Forelimb muscle (tissue), 1 donor: Measurements from ENCODE around the gene CNOT2. TPM values are rescaled to one million over a fixed set of nuclear protein-coding genes. Genes with fewer than 3 reads are reported as not detected.

Experiments
- DNase-seq: peaks from one replicate; pipeline ENCODE4 v3.0.0-alpha.2; 2013; ENCODE audit warnings: low read depth
- polyA plus RNA-seq: library from polyadenylated mRNA; unstranded; fragments of 120-200 nt; gene quantifications from one replicate; pipeline ENCODE4 v1.2.1, GENCODE V29; 2013; ENCODE audit not compliant: insufficient read length

CNOT2 gene
- polyA plus RNA-seq, 1 donor = 79.9 TPM

GRCh38 chr12:70305794-70306193 is 62.6 kb downstream of the CNOT2 start:
- no peak for DNase-seq

DNA sequence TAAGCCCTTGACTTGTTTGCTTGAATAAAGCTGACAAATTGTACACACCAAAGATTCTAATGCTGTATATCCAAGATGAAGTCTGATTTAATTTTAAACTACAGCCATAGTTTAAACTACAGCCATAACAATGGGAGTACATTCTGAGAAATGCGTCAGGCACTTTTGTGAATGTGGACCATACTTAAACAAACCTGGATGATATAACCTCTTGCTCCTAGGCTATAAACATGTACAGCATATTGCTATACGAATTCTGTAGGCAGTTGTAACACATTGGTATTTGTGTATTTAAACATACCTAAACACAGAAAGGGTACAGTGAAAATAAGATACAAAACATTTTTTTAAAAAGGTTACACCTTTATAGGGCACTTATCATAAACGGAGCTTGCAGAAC is 63.4 kb downstream of the CNOT2 start:
- DNase-seq = no peak

- no peak for DNase-seq
These were observed 64.6 kb downstream of the CNOT2 start for GRCh38 chr12:70307868-70308267.

DNA sequence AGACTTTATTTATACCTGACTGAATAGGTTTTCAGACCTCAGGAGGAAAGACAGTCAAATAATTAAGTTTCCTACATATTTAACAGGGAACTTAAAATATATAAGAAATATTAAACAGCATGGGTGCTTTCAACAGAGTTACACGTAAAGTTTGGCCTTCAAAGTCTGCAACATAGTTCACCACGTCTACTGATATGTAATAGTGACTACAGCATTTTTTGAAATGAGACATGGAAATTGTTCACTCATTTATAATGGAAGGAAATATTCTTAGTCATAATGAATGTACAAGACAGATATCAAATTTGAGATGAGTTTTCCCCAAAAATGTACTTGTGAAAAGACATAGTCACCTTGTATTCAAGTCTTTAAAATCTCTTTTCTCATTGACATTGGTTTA is 66.1 kb downstream of the CNOT2 start:
- no peak for DNase-seq

DNA sequence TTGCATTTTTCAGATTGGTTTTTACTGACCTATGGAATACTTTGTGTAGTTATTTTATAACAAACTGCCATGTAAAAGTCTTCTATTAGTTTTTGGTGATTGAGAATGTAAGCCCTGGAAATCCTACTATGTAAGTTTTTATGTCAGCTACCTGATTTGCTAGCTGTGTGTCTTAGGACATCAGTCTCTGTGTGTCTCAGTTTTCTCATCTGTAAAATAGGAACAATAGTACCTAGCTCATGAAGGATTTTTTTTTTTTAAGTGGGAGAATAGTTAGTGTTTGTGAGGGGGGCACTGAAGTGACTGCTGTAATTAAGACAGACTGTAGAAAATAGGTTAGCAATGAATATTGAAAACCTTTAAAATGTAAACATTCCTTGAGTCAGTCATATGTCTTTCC is 70.9 kb downstream of the CNOT2 start:
- DNase-seq = no peak

DNA sequence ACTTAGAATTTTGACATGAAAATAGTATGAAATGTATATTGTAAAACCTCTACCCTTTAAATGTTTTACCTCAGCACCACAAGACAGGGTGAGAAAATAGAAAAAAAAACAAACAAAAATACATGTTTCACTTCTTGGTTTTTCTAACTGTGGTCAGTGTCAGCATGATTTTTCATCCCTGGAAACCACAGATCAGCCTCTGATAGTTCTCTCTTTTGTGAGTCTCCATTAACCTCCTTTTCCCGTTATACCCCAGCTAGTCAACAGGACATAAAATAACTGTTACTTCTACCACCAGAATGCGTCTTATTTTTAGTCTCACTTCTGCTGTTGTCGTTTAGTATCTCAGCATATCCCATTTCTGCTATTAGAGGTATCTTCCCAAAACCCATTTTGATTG is 74.5 kb downstream of the CNOT2 start:
- DNase-seq = peak; percentile 5

DNA sequence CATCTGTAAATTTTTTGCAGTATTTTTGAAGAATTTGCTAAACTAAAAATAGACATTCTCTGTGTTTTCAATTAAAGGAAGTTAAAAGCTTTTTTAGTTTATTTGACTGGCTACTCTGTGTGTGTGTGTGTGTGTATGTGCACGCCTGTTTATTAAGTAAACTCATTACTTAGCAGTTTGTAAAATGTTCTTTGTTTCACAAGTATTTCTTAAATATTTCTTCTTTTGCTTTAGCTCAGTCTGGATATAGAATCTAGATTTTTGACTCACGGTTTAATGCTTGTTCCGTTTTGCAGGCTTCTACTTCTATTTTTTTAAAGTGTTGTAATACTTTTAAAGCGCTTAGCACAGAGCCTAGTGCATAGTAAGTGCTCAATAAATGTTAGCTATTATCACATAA is 76.4 kb downstream of the CNOT2 start:
- no peak for DNase-seq

DNA sequence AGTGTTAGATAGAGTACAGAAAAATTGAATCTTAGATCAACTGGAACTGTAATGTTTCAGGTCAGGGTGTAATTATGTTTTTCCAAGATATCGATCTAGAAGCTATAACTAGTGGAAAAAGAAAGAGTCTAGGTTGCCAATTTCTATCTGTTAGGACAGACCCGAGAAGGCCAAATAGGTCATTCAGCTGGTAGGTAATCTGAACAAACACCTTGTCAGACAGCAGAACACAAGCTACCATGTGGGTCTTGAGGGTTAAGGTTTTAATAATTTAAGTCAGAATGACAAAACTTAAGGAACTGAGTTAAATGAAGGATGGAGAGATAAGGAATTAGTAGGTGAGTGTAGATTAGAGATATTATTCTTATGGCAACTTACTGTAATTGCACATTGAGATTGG is 78.0 kb downstream of the CNOT2 start:
- no peak for DNase-seq

DNA sequence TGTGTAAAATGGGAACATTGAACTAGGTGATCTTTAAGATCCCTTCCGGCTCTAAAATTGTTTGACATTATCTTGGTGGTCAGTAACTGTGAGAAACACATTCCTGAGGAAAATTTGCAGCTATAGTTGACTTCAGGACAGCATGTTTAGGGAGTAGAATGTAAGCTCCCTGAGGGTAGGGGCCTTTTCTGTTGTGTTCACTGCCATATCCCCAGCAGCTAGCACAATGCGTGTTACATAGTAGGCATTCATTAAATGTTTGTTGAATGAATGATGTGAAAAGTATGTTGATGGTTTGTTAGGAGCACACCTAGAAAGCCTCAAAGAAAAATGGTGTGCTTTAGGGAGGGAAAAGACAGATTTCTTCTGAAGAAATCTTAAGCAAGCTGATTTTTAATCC is 84.3 kb downstream of the CNOT2 start:
- no peak for DNase-seq

DNA sequence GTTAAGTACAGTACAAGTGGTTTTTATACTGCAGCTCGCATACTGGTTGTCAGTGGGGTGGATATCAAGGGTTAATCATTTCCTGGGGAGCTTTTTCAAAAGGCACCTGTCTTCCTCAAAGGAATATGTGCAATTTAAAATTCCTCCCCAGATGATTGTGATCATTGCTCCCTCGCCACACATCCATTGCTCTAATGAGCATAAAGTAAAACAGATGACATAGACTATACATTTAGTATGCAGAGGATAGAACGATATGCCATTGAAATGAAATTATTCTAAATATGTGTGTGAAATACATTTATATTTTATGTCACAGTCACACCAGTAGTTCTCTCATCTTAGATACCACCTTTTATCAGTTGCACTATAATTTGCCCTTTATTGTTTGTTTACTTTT is 86.5 kb downstream of the CNOT2 start:
- DNase-seq = no peak

GRCh38 chr12:70330158-70330557 is 86.9 kb downstream of the CNOT2 start:
- DNase-seq = no peak

GRCh38 chr12:70332236-70332635 is 89.0 kb downstream of the CNOT2 start:
- no peak for DNase-seq

DNA sequence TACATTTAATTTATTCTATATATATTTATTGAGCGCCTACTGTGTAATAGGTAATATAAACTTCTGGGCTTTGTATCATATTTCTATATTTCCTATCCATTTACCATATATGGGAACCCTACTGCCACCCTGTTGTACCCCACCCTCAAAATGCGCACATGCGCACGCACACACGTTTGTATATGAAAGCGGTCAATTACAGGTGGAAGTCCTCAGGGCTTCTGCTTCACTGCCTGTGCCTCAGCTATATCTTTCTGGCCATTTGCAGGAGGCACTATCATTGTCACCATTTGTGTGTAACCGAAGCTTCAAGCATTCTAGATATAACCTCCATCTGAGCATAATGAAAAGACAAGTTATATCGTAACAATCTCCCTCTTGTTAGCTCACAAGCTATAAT is 91.5 kb downstream of the CNOT2 start:
- DNase-seq = no peak

GRCh38 chr12:70338531-70338930 is 95.3 kb downstream of the CNOT2 start:
- DNase-seq = no peak

GRCh38 chr12:70351076-70351475 is 107.8 kb downstream of the CNOT2 start:
- no peak for DNase-seq

GRCh38 chr12:70353780-70354660 is 110.8 kb downstream of the CNOT2 start:
- no peak for DNase-seq

DNA sequence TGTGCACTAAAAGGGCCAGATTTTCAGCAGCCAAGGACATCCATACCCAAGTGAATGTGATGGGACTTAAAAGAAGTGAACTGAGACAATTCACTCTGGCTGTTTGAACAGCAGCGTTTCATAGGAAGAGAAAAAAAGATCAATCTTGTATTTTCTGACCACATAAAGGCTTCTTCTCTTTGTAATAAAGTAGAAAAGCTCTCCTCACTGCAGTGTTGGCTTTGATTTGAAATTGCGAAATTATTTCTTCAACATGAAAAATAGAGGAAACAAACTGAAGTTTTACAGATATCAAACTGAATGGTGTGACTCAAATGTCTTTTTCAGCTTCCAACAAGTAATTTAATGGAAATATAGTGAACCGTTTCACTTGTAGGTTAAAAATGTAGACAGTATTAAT is 111.6 kb downstream of the CNOT2 start:
- DNase-seq = no peak

GRCh38 chr12:70355972-70356371 is 112.7 kb downstream of the CNOT2 start:
- DNase-seq = no peak

GRCh38 chr12:70359458-70360197 is 116.4 kb downstream of the CNOT2 start:
- no peak for DNase-seq

DNA sequence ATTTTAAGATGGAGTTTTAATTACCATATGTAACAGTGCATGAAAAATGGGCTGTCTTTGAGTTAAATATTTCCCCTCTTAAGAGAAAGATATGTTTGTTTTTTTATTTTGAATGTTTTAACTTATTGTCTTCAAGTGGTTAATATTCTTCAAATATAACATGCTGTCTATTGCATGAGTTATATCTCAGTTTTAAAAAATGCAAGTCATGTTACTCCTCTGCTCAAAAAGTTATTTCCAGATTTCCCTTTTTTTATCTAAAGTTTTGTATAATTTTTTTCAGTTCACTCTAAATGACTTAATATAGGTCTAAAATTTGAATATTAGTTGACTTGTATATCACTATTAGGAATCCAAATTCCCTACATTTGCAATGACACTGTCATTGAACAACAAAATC is 117.0 kb downstream of the CNOT2 start:
- no peak for DNase-seq

GRCh38 chr12:70364695-70365397 is 121.6 kb downstream of the CNOT2 start:
- no peak for DNase-seq

- DNase-seq = no peak
These were observed 122.1 kb downstream of the CNOT2 start for GRCh38 chr12:70365398-70365647.
